Stimulated activated CD4-positive, alpha-beta T cell treated with anti-CD3 and anti-CD28 coated beads, TNF-alpha, amount 100 ng/mL, for 48 hours (primary cell): ENCODE data around the gene CFAP46.
"Not testable (repeated sequence)": the region's sequence is repeated elsewhere in the genome, so short reads cannot be mapped to it uniquely, and the experiment has no call there.

Experiments used
- DNase-seq, 3 donors: peaks; one replicate each; pipeline ENCODE4 v3.0.0-alpha.2; 2020; ENCODE audit warnings: low read depth in 3 of 3

The CFAP46 gene

DNA sequence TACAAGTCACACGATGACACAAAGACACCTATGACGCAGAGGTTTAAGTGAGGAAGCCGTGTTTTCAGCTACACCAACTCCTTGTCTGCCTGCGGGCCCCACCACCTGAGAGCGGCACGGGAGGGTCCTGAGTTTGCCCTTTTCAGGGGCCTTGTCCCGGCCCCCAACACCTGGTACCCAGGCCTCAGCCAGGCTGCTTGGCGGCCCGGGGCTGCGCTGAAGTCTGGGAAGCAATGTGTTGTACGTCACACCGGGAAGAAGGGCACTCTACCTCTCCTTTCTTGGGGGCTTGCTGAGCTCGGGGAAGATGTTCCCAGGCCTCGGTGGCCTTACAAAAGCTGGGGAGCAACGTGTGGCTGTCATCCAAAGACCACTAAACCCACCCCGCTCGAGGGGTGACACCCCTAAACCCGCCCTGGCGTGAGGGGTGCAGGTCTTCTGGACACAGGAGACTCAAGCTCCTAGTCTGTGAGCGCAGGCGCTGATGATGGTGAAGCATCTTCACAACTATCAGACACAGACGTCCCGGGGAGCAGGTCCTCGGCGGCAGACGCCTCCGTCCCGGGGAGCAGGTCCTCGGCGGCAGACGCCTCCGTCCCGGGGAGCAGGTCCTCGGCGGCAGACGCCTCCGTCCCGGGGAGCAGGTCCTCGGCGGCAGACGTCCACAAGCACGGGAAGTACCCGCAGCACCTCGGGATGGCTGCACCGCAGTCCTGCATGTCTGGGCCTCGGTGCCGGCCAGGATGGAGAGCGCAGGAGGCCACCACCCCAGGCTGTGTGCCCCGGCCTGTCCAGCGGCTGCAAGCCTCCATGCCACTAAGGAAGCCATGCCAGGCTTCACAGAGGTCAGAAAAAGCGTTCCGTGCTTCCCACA lies 15.4 kb downstream of the CFAP46 start:
- DNase-seq: no peak

DNA sequence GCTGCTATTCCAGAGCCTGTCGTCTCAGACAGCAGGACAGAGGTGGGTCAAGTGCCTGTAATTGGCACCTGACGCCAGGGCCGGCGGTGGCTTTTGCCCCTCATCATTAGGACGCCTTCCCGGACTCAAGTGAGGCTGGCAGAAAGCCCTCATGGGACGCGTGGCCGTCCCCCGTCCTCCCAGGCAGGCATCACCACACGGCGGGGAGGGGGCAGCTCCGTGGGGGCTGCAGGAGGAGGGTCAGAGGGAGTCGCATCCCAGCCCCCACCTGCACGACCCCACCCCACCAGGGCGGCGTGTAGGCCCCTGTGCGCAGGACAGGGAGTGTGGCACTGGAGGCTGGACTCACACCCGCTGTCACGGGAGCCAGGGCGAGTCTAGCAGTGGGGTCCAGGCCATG lies 16.3 kb downstream of the CFAP46 start:
- no peak for DNase-seq

- DNase-seq: no peak
These were observed 16.8 kb downstream of the CFAP46 start for GRCh38 chr10:132925614-132926013.

DNA sequence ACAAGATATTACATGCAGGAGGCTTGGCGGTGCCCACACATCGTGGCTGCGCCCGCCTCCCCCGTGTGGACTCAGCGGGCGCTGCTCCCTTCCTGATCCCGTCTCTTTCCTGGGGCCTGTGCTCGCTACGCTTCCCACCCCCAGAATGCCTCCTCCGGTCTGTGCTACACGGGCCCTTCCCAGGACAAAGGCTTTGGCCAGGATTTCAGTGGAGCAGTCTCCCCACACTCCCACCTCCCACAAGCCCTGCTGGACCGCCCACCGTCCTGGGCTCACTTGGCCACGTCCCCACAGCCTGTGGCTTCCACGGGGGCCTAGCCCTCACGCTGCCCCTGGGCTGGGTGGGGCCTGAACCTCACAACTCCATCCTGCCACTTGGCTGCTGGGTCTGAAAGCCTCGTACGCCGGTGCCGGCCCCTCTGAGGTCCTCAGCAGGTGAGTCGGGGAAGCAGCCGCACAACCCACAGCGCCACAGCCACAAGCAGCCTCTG lies 17.3 kb downstream of the CFAP46 start:
- no peak for DNase-seq

- no peak for DNase-seq
These were observed 18.1 kb downstream of the CFAP46 start for GRCh38 chr10:132924046-132924952.

- DNase-seq: not testable (repeated sequence)
These were observed 19.0 kb downstream of the CFAP46 start for GRCh38 chr10:132923384-132923783.

DNA sequence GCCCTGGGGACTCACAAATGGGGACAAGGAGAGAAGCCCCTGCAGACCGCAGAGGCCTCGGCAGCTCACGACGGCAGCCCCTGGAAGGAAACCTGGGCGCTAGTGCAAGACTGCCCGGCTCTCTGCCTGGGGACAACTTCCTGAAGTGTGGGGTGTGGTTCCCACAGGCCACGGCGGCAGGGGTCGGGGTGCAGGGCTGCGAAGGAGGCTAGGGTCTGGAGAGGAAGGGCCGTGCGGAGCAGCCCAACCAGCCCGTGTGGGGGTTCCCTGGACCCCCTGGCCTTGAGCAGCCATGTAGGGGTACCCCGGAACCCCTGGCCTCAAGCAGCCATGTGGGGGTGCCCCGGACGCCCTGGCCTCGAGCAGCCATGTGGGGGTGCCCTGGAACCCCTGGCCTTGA lies 19.5 kb downstream of the CFAP46 start:
- no peak for DNase-seq

DNA sequence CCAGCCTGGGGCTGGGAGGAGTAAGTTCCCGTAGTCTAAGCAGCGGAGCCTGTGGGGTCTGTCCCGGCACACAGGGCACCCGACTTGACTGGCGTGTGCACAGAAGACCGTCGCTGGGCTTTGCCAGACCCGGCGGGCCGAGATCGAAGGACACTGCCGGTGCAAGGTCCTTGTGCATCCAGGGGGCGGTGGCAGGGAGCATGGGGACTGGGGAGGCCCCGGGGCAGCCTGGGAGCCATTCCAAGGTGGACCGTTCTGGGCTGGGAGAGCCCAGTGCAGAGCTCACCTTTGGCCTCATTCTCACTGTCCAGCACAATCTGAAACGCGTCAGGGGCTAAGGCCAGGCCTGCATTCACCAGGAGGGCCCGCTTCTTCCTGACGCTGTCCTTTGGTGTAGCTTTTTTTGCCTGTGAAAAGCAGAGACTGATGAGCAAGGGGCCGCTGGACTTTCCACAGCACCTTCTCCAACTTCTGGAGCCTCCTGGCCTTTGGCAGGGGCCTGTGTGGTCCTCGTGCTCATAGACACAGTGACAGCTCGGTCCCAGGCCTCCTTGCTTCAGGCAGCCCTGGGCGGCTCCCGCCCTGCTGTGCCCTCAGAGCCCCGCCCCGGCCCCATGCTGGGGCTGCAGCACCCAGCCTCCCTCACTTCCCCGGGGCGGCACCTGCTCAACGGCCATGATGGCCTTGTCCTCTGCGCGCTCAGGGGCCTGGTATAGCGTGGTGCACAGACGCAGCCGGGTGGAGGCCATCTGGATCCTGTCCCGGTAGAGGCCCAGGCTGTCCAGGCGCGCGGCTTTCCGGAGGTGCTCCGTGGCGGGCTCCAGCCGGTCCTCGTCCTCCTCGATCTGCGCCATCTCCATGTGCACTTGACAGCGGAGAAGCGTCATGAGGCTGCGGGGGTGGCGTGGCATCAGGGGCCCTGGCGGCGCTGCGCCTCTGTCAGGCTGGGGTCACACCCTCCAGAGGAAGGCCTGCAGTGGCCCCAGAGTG lies 20.3 kb downstream of the CFAP46 start:
- DNase-seq: no peak

DNA sequence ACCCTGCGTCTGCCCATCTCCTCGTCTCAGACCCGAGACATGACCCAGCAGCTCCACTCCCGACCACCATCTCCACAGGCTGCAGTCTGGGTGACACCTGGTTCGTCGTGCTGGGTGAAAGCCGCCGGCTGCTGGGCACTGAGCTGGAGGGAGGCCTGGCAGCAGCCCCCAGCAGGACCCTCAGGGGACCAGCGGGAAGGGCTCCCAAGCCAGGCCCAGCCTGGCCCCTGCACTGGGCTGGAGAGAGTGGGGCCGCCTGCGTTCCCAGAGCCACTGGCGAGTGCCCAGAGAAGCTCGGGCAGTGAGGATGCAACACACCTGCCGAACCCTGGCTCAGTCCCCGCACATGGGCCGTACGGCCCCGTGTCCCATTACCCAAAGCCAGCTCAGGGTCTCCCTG lies 21.3 kb downstream of the CFAP46 start:
- DNase-seq: no peak

- DNase-seq: no peak
These were observed 22.1 kb downstream of the CFAP46 start for GRCh38 chr10:132920101-132920925.

GRCh38 chr10:132919374-132920100 lies 22.8 kb downstream of the CFAP46 start:
- DNase-seq: no peak

DNA sequence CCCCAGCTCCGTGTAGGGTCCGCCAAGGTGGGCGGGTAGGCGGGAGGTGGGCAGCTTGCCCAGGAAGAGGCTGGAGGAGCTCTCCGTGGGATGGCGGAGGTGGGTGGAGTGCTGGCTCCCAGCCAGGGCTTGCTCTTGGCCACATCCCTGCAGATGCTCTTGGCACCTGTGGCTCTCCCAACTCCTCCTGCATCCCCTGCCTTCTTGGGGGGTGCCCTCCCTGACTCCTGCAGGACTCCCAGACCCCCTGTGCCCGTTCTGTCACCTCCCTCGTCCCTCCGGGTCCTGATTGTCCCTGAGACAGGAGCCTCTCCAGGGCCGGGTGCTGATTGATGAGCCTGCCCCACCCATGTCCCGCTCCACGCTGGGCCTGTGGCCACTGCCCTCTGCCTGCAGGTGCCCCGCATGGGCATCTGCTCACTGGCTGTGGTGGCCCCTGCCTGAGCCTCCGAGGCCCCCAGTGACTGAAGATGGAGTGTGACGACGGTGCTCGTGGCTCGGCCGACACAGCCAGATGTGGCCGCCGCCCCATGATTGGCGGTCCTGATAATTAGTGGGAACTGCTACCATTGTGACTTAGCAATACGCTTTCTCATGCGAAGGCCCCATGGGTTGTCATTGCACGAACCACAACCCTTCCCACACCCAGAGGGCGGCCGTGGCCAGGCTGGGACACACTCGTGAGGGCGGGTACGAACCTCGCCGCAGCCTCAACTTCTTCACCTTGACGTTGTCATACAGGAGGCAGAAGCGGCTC lies 23.6 kb downstream of the CFAP46 start:
- no peak for DNase-seq

DNA sequence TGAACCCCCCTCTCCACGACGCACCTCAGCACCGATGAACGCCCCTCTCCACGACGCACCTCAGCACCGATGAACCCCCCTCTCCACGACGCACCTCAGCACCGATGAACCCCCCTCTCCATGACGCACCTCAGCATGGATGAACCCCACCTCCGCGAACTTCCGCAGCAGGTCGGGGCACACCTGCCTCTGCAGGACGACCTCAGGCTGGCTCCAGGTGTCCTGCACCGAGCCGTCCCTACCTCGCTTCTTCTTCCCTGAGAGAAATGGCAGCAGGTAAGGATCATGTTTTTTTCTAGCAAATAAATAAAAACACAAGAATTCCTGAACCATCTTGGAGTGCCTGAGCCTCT lies 24.1 kb downstream of the CFAP46 start:
- no peak for DNase-seq

DNA sequence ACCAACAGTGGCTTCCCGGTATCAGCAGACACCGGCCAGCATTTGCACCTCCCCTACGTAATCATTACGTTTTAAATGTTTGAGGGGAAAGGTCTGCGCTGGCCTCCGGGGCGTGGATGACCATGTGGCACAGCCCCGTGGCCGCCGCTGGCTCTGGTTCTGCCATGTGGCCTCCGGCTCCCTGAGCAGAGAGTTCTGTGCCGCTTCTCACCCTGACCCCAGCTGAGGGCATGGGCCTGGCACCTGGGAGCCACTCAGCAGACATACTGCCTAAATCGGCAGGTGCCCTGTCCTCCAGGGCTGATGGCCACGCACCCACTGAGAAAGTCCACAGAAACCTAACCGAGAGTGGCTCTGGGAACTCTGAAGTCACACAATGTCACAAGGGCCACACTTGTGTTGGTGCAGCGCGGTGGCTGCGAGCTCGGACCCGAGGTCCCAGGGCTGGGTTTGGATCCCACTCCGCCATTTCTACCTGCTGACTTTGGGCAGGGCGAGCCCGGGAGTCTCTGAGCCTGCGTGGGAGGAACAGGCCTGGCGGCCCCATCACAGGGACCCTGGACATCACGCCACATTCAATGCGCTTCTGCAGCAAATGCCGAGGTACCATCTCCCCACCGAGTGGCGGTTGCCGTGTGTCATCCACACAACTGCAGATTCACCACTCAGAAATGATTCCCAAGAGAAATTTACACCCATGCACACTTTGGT lies 25.3 kb downstream of the CFAP46 start:
- DNase-seq: no peak

DNA sequence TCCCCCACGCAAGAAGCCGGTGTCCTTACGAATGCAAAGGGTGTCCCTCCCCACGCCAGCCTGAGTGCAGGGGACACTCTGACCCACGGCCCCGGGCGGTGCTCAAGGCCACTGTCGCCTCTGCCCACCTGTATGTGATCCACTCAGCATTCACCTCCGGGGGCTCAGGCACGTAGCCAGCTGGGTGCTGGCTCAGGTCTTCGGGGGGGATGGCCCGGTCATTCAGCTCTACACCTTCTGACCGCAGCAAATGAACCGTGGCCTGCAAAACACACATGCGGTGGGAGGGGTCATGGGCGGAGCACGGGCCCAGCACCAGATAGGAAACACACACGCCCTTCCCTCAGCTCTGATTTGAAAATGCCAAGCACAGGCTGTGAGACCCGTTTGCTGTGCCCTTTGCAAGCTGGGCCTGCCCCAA lies 25.9 kb downstream of the CFAP46 start:
- no peak for DNase-seq

DNA sequence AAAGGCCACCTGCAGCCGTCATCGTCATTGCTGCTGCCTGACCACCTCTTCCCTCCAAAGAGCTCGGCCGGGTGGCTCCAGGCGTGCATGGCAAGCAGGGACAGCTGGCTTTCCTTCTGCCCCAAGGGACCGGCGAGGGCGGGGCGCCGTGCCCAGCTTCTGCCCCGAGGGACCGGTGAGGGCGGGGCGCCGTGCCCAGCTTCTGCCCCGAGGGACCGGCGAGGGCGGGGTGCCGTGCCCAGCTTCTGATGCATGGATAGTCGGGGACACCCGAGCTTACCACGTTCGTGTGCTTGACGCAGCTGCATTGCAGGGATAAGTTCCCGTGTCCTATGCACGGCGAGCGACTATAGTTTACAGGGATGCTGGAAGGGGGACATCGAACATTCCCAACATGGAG lies 27.0 kb downstream of the CFAP46 start:
- DNase-seq: no peak

DNA sequence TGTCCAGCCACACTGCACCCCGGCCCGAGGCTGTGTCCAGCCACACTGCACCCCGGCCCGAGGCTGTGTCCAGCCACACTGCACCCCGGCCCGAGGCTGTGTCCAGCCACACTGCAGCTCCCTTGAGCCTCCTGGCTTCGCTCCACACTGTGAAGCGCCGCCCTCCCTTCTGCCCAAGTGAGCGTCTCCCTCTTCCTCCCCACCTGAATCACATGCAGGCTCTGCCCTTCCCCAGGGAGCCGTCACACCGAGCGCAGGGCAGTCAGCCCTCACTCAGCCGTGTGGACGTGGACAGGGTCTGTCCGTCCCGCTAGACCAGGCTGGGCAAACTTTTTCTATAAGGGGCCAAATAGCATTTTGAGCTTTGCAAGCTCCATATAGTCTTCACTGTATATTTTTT lies 27.6 kb downstream of the CFAP46 start:
- no peak for DNase-seq

DNA sequence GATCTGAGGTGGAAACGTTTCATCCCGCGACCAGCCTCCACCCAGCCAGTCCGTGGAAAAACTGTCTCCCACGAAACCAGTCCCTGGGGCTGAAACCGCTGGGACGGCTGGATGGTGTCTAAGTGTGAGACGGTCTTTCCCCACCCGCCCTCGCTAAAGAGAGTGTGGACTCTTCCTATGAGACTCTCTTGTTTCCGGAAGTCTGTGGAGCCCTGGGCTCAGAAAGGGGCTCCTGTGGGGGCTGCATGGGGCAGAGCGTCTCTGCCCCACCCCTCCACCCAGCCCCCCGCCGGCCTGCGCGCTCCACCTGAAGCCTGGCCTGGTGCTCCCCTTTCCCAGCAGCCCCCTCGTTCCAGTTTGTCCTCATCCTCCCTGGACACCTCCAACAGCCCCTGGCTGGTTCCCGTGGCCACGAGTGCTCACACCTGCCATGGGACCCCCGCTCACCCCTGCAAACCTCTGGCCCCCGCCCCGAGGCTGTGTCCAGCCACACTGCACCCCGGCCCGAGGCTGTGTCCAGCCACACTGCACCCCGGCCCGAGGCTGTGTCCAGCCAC lies 28.7 kb downstream of the CFAP46 start:
- no peak for DNase-seq
